Endothelial cell of umbilical vein (primary cell): Measurements from ENCODE around the gene LRRC28. TPM values are rescaled to one million over a fixed set of nuclear protein-coding genes. Genes with fewer than 3 reads are reported as not detected.

ENCODE experiments used
- BruUV-seq: library from RNA; stranded (reverse); fragments of 400-500 nt; replicated peaks from 2 replicates; lab custom pipeline; 2021; lab: Mats Ljungman, UMichigan
- CTCF ChIA-PET: fragments of 300-600, 350-600 bp; sonication (Branson Sonifier 250); formaldehyde crosslinking; loops from one replicate; lab custom pipeline; 2021; ENCODE audit warnings: antibody characterized with exemption, inconsistent platforms; lab: Charles Lee
- POLR2A ChIA-PET: fragments of 300-600, 350-600 bp; sonication (Branson Sonifier 250); formaldehyde crosslinking; loops from one replicate; lab custom pipeline; 2021; ENCODE audit warnings: antibody characterized with exemption, inconsistent platforms; lab: Charles Lee
- DNase-seq: peaks from one replicate; pipeline ENCODE4 v3.0.0-alpha.2; 2011; ENCODE audit warnings: low read depth, low spot score
- FAIRE-seq: peaks from 2 replicates; lab custom pipeline; 2011; peaks lifted over from hg19 to GRCh38; lab: Jason Lieb, UNC
- H2AFZ ChIP-seq: 2 replicates; pipeline ENCODE4 v1.6.0; 2012; ENCODE audit warnings: low read depth, low read length, control low read depth, inconsistent platforms
- H3K27ac ChIP-seq: 2 replicates; pipeline ENCODE4 v1.5.1; 2011; ENCODE audit warnings: low read depth, mild to moderate bottlenecking, control low read depth, low read length, moderate library complexity; ENCODE audit not compliant: insufficient read depth
- H3K27me3 ChIP-seq, 2 experiments: 2 replicates each; pipeline versions ENCODE4 v1.6.0 to v1.6.1; 2011; ENCODE audit warnings: low read length in 2 of 2, mixed read lengths in 1 of 2; ENCODE audit not compliant: control insufficient read depth in 2 of 2, insufficient read depth in 2 of 2
- H3K36me3 ChIP-seq, 2 experiments: 2 replicates in 1 of 2; 3 replicates in 1 of 2; pipeline ENCODE4 v1.5.1; 2011; ENCODE audit warnings: low read length in 2 of 2, mild to moderate bottlenecking in 1 of 2, moderate library complexity in 1 of 2; ENCODE audit not compliant: control insufficient read depth in 2 of 2, insufficient read depth in 2 of 2; ENCODE audit errors: extremely low read depth in 1 of 2
- H3K4me1 ChIP-seq: 3 replicates; pipeline ENCODE4 v1.5.1; 2011; ENCODE audit warnings: mild to moderate bottlenecking, low read length; ENCODE audit not compliant: control insufficient read depth, insufficient read depth; ENCODE audit errors: extremely low read depth
- H3K4me2 ChIP-seq: 2 replicates; pipeline ENCODE4 v1.6.1; 2011; ENCODE audit warnings: low read length, control low read depth, mixed read lengths; ENCODE audit not compliant: insufficient read depth
- H3K4me3 ChIP-seq, 3 experiments: fragments of 200-600 bp in 1 of 3; sonication (generic), shearing (Covaris generic) in 1 of 3; replicated peaks in 1 of 3; 2 replicates each; pipeline ENCODE4 v1.5.1; 2011 to 2016; ENCODE audit warnings: control low read depth in 3 of 3, low read length in 3 of 3, mild to moderate bottlenecking in 2 of 3, inconsistent platforms in 1 of 3, low read depth in 1 of 3, moderate library complexity in 1 of 3; ENCODE audit not compliant: insufficient read depth in 1 of 3
- H3K79me2 ChIP-seq: 2 replicates; pipeline ENCODE4 v1.6.0; 2012; ENCODE audit warnings: low read length, inconsistent platforms; ENCODE audit not compliant: control insufficient read depth, insufficient read depth
- H3K9ac ChIP-seq: replicated peaks from 2 replicates; pipeline ENCODE3; 2011; ENCODE audit warnings: low read length, control low read depth; ENCODE audit not compliant: insufficient read depth; ENCODE audit errors: extremely low read depth
- H3K9me1 ChIP-seq: replicated peaks from 3 replicates; pipeline ENCODE4 v1.6.0; 2011; ENCODE audit warnings: mild to moderate bottlenecking, low read length; ENCODE audit not compliant: control insufficient read depth, insufficient read depth; ENCODE audit errors: extremely low read depth
- H3K9me3 ChIP-seq: replicated peaks from 2 replicates; pipeline ENCODE4 v1.5.1; 2012; ENCODE audit warnings: low read length, inconsistent platforms; ENCODE audit not compliant: control insufficient read depth, insufficient read depth
- H4K20me1 ChIP-seq: replicated peaks from 2 replicates; pipeline ENCODE3; 2011; ENCODE audit warnings: mild to moderate bottlenecking, low read length; ENCODE audit not compliant: control insufficient read depth, insufficient read depth; ENCODE audit errors: extremely low read depth
- EZH2 ChIP-seq: IDR thresholded peaks from 2 replicates; pipeline ENCODE4 v1.6.1; 2012; ENCODE audit warnings: borderline replicate concordance, low read depth, mild to moderate bottlenecking, moderate library complexity, low read length, inconsistent platforms; ENCODE audit not compliant: severe bottlenecking
- FOS ChIP-seq: IDR thresholded peaks from 2 replicates; pipeline ENCODE4 v1.6.1; 2011; ENCODE audit warnings: mild to moderate bottlenecking, low read length, moderate library complexity, borderline replicate concordance; ENCODE audit not compliant: insufficient read depth
- GATA2 ChIP-seq: IDR thresholded peaks from 2 replicates; pipeline ENCODE4 v1.7.0; 2011; ENCODE audit warnings: low read depth, mild to moderate bottlenecking, moderate library complexity, mixed read lengths, low read length; ENCODE audit not compliant: insufficient read length, insufficient read depth
- JUN ChIP-seq: IDR thresholded peaks from 2 replicates; pipeline ENCODE4 v1.6.1; 2011; ENCODE audit warnings: borderline replicate concordance, low read depth; ENCODE audit not compliant: insufficient read length, insufficient read depth
- MYC ChIP-seq: IDR thresholded peaks from one replicate; pipeline ENCODE4 v1.6.1; 2011; ENCODE audit warnings: mild to moderate bottlenecking, low read depth, low read length
- POLR2A ChIP-seq: IDR thresholded peaks from 2 replicates; pipeline ENCODE4 v1.6.1; 2012; ENCODE audit warnings: low read depth, mild to moderate bottlenecking, control low read depth, low read length
- POLR2AphosphoS5 ChIP-seq: IDR thresholded peaks from 2 replicates; pipeline ENCODE4 v1.6.1; 2012; ENCODE audit warnings: low read depth, mild to moderate bottlenecking, control low read depth, low read length, moderate library complexity; ENCODE audit not compliant: insufficient read depth
- dilution Hi-C: fragments of 300-500 bp; cut with MboI; formaldehyde crosslinking; loops from one replicate; pipeline ENCODE4 v1.15.0; 2019; ENCODE audit warnings: low sequenced_read_pairs; ENCODE audit not compliant: extremely low pct_ligation_motif_present
- intact Hi-C: fragments of 100-400 bp; cut with micrococcal nuclease; formaldehyde crosslinking; loops from one replicate; pipeline ENCODE4 v1.10.0; 2022
- polyA plus RNA-seq, 4 experiments: library from polyadenylated mRNA; depleted of rRNA in 3 of 4; stranded (reverse) in 3 of 4; unstranded in 1 of 4; fragments of >200 nt; gene quantifications; 2 replicates each; pipeline versions ENCODE4 v1.2.1 to v1.2.3, GENCODE V29; 2011 to 2012; ENCODE audit warnings: missing spikeins in 1 of 4
- total RNA-seq: library from RNA; stranded (reverse); gene quantifications from 2 replicates; pipeline ENCODE4 v1.2.3, GENCODE V29; 2021
- TF ChIP-seq, protein P1 (sequence below): IDR thresholded peaks from 2 replicates; pipeline ENCODE4 v1.6.1; 2011; ENCODE audit not compliant: insufficient read depth, insufficient read length
- TF ChIP-seq, protein P2 (sequence below), 2 donors: IDR thresholded peaks; 1 replicate in 1 of 2; 2 replicates in 1 of 2; pipeline ENCODE4 v1.5.1; 2011; ENCODE audit warnings: low read length in 2 of 2, mild to moderate bottlenecking in 2 of 2, moderate library complexity in 2 of 2, control low read depth in 1 of 2, inconsistent platforms in 1 of 2, low read depth in 1 of 2; ENCODE audit not compliant: insufficient read depth in 1 of 2; ENCODE audit errors: extremely low read depth in 1 of 2

The LRRC28 gene
- total and polyA plus RNA-seq, 2 donors (not counting 3 experiments of a cell fraction or from before 2014, with no cell fraction given), result 19.6 to 26.7 TPM

DNA sequence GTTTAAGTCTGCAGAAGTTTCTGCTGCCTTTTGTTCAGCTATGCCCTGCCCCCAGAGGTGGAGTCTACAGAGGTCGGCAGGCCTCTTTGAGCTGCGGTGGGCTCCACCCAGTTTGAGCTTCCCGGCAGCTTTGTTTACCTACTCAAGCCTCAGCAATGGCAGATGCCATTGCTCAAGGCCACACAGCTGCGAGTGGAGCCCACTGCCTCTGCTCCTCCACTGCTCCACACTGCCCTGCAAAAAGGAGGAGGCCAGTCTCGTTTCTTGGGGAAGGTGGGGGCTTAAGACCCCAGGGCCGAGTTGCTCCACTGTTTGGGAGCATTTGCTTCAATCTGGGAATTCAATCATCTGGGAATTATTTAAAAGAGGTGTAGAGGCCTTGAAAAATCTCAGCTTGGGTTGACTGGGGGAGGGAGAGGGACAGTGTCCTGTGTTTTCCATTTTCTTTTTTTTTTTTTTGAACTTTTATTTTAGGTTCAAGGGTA is 169.9 kb downstream of the LRRC28 start:
- no peaks in the 10 kb centered on the region for H3K79me2 ChIP-seq
- dilution Hi-C loops (no loop called here), intact Hi-C loops (no loop called here)
- TF ChIP-seq POLR2A, result no peak
- TF ChIP-seq JUN, result no peak
- TF ChIP-seq POLR2AphosphoS5, result no peak
- no peak for TF ChIP-seq GATA2
- no peak for TF ChIP-seq EZH2
- no peak for TF ChIP-seq FOS
- no peak for TF ChIP-seq MYC
- TF ChIP-seq, protein P1, sequence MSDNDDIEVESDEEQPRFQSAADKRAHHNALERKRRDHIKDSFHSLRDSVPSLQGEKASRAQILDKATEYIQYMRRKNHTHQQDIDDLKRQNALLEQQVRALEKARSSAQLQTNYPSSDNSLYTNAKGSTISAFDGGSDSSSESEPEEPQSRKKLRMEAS, result no peak
- TF ChIP-seq, protein P2, sequence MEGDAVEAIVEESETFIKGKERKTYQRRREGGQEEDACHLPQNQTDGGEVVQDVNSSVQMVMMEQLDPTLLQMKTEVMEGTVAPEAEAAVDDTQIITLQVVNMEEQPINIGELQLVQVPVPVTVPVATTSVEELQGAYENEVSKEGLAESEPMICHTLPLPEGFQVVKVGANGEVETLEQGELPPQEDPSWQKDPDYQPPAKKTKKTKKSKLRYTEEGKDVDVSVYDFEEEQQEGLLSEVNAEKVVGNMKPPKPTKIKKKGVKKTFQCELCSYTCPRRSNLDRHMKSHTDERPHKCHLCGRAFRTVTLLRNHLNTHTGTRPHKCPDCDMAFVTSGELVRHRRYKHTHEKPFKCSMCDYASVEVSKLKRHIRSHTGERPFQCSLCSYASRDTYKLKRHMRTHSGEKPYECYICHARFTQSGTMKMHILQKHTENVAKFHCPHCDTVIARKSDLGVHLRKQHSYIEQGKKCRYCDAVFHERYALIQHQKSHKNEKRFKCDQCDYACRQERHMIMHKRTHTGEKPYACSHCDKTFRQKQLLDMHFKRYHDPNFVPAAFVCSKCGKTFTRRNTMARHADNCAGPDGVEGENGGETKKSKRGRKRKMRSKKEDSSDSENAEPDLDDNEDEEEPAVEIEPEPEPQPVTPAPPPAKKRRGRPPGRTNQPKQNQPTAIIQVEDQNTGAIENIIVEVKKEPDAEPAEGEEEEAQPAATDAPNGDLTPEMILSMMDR (IDR thresholded peaks at IDR 0.05; ENCODE audit: extremely low read depth in 1 of 2, insufficient read depth in 1 of 2, low read depth in 1 of 2, low read length in 2 of 2), result no peak
- peak overlapping the region; percentile 54 for H2AFZ ChIP-seq
- FAIRE-seq, result no peak
- POLR2A ChIA-PET, result no interaction called here
- no peak for DNase-seq
- no peaks in the 10 kb centered on the region for H3K36me3 ChIP-seq
- H3K4me1 ChIP-seq, result peaks cover 18% of the 10 kb centered on the region
- no peak overlapping the region for H3K27ac ChIP-seq
- no peaks in the 10 kb centered on the region for H4K20me1 ChIP-seq
- no peaks in the 10 kb centered on the region for H3K27me3 ChIP-seq
- CTCF ChIA-PET, result interaction anchor here (1.3 to 1.6 kb wide), 2 partner anchors 12 to 282 kb away, joined by 4 read pairs; no protein-coding TSS in a partner anchor
- BruUV-seq, result no TSS peak
- H3K4me3 ChIP-seq, result no peak overlapping the region
- no peak overlapping the region for H3K9ac ChIP-seq
- H3K4me2 ChIP-seq, result no peak overlapping the region
- no peaks in the 10 kb centered on the region for H3K9me3 ChIP-seq
- H3K9me1 ChIP-seq, result no peaks in the 10 kb centered on the region
